Colonic mucosa (tissue), 4 donors: ENCODE results near the gene CMSS1. TPM values are rescaled to one million over a fixed set of nuclear protein-coding genes. Genes with fewer than 3 reads are reported as not detected.

ENCODE experiments used
- DNase-seq: peaks from one replicate; pipeline ENCODE4 v3.0.0-alpha.2; 2020
- H3K27ac ChIP-seq: fragments of 200-600 bp; one replicate; pipeline ENCODE4 v1.8.0; 2021
- H3K27me3 ChIP-seq: fragments of 200-600 bp; one replicate; pipeline ENCODE4 v1.8.0; 2021
- H3K36me3 ChIP-seq: fragments of 200-600 bp; one replicate; pipeline ENCODE4 v1.8.0; 2021
- H3K4me1 ChIP-seq: fragments of 200-600 bp; one replicate; pipeline ENCODE4 v1.8.0; 2021; ENCODE audit warnings: mild to moderate bottlenecking
- H3K4me3 ChIP-seq: fragments of 200-600 bp; one replicate; pipeline ENCODE4 v1.8.0; 2021
- H3K9ac ChIP-seq, 2 donors: one replicate each; pipeline ENCODE4 v1.7.0; 2013; ENCODE audit warnings: control low read depth in 2 of 2, low read depth in 2 of 2, low read length in 2 of 2
- H3K9me3 ChIP-seq: fragments of 200-600 bp; one replicate; pipeline ENCODE4 v1.8.0; 2021
- CTCF ChIP-seq: fragments of 200-600 bp; IDR thresholded peaks from one replicate; pipeline ENCODE4 v1.8.0; 2022; ENCODE audit warnings: antibody characterized with exemption, mild to moderate bottlenecking
- intact Hi-C: fragments of 100-400 bp; cut with DNase I; formaldehyde crosslinking; loops from one replicate; pipeline ENCODE4 v1.14.1; 2022
- total RNA-seq, 2 donors: library from RNA; stranded (reverse); fragmentation: NEBNext Ultra II Directional in 1 of 2; extraction: Animal tissue kit (Norgen Biotek cat#: 25700) in 1 of 2; gene quantifications; one replicate each; pipeline ENCODE4 v1.2.1, GENCODE V29; 2021
- donor health status: healthy.
- donor health status: DM: no; HTN: no; CAD: no.
- donor health status: DM: no; HTN: no; CAD: no.

CMSS1 gene
- total RNA-seq, 2 donors from 2014 or later, result 10.7 to 24.7 TPM

GRCh38 chr3:100030914-100031425 lies 213.3 kb downstream of the CMSS1 start:
- Histone ChIP-seq H3K27me3 (no peaks in the 10 kb centered on the region), H3K4me1 (no peaks in the 10 kb centered on the region), H3K4me3 (no peak overlapping the region), H3K9ac (no peak overlapping the region), H3K27ac (no peak overlapping the region), H3K9me3 (no peaks in the 10 kb centered on the region), H3K36me3 (no peaks in the 10 kb centered on the region)
- intact Hi-C loops, result no loop called here
- no peak for DNase-seq
- TF ChIP-seq CTCF, result no peak

GRCh38 chr3:100032243-100032642 lies 214.6 kb downstream of the CMSS1 start:
- no peak overlapping the region for H3K27ac ChIP-seq
- H3K4me3 ChIP-seq, result no peak overlapping the region
- TF ChIP-seq CTCF, result no peak
- H3K27me3 ChIP-seq, result no peaks in the 10 kb centered on the region
- intact Hi-C loops, result no loop called here
- H3K9me3 ChIP-seq, result no peaks in the 10 kb centered on the region
- H3K4me1 ChIP-seq, result no peaks in the 10 kb centered on the region
- no peak for DNase-seq
- H3K9ac ChIP-seq, result no peak overlapping the region
- H3K36me3 ChIP-seq, result no peaks in the 10 kb centered on the region

GRCh38 chr3:100033184-100033583 lies 215.5 kb downstream of the CMSS1 start:
- no peaks in the 10 kb centered on the region for H3K4me1 ChIP-seq
- DNase-seq, result no peak
- no peaks in the 10 kb centered on the region for H3K27me3 ChIP-seq
- H3K27ac ChIP-seq, result no peak overlapping the region
- intact Hi-C loops, result no loop called here
- no peaks in the 10 kb centered on the region for H3K36me3 ChIP-seq
- H3K9ac ChIP-seq, result no peak overlapping the region
- H3K9me3 ChIP-seq, result no peaks in the 10 kb centered on the region
- TF ChIP-seq CTCF, result no peak
- no peak overlapping the region for H3K4me3 ChIP-seq

GRCh38 chr3:100033903-100034471 lies 216.3 kb downstream of the CMSS1 start:
- Histone ChIP-seq H3K4me3 (no peak overlapping the region), H3K27ac (no peak overlapping the region), H3K4me1 (no peaks in the 10 kb centered on the region), H3K9me3 (no peaks in the 10 kb centered on the region), H3K27me3 (no peaks in the 10 kb centered on the region), H3K9ac (no peak overlapping the region), H3K36me3 (no peaks in the 10 kb centered on the region)
- DNase-seq, result no peak
- intact Hi-C loops, result no loop called here
- TF ChIP-seq CTCF, result no peak

GRCh38 chr3:100039075-100039474 lies 221.4 kb downstream of the CMSS1 start:
- intact Hi-C loops, result no loop called here
- Histone ChIP-seq H3K9me3 (no peaks in the 10 kb centered on the region), H3K9ac (no peak overlapping the region), H3K27me3 (no peaks in the 10 kb centered on the region), H3K4me1 (peaks cover 8% of the 10 kb centered on the region), H3K4me3 (no peak overlapping the region), H3K27ac (no peak overlapping the region), H3K36me3 (no peaks in the 10 kb centered on the region)
- no peak for TF ChIP-seq CTCF
- DNase-seq, result no peak
